Ishikawa (cell line): Measurements from ENCODE around the gene ESYT2.

Experiments
- CEBPB ChIP-seq: IDR thresholded peaks from 2 replicates; pipeline ENCODE4 v1.6.1; 2012
- CREB1 ChIP-seq: IDR thresholded peaks from 2 replicates; pipeline ENCODE4 v1.6.1; 2012; ENCODE audit warnings: low read depth
- EGR1 ChIP-seq: IDR thresholded peaks from 2 replicates; pipeline ENCODE4 v1.6.1; 2012
- EP300 ChIP-seq: IDR thresholded peaks from 2 replicates; pipeline ENCODE4 v1.6.1; 2012; ENCODE audit warnings: borderline replicate concordance
- FOXM1 ChIP-seq: IDR thresholded peaks from 2 replicates; pipeline ENCODE4 v1.6.1; 2012; ENCODE audit warnings: low read depth, borderline replicate concordance
- MAX ChIP-seq: IDR thresholded peaks from 2 replicates; pipeline ENCODE4 v1.6.1; 2012
- NFIC ChIP-seq: IDR thresholded peaks from 2 replicates; pipeline ENCODE4 v1.6.1; 2012
- RAD21 ChIP-seq: IDR thresholded peaks from 2 replicates; pipeline ENCODE4 v1.6.1; 2012; ENCODE audit warnings: low read depth
- TAF1 ChIP-seq: IDR thresholded peaks from 2 replicates; pipeline ENCODE4 v1.6.1; 2012; ENCODE audit warnings: low read depth, mild to moderate bottlenecking
- TCF12 ChIP-seq: IDR thresholded peaks from 2 replicates; pipeline ENCODE4 v1.6.1; 2012; ENCODE audit warnings: low read depth
- TEAD4 ChIP-seq: IDR thresholded peaks from 2 replicates; pipeline ENCODE4 v1.6.1; 2012
- YY1 ChIP-seq: IDR thresholded peaks from 2 replicates; pipeline ENCODE4 v1.6.1; 2012; ENCODE audit warnings: low read depth
- ZBTB7A ChIP-seq: IDR thresholded peaks from 2 replicates; pipeline ENCODE4 v1.6.1; 2012; ENCODE audit warnings: low read depth
- TF ChIP-seq, protein P1 (sequence below): IDR thresholded peaks from 2 replicates; pipeline ENCODE4 v1.6.1; 2012
- TF ChIP-seq, protein P2 (sequence below): IDR thresholded peaks from 2 replicates; pipeline ENCODE4 v1.6.1; 2012; ENCODE audit warnings: low read depth, mild to moderate bottlenecking

ESYT2 gene

DNA sequence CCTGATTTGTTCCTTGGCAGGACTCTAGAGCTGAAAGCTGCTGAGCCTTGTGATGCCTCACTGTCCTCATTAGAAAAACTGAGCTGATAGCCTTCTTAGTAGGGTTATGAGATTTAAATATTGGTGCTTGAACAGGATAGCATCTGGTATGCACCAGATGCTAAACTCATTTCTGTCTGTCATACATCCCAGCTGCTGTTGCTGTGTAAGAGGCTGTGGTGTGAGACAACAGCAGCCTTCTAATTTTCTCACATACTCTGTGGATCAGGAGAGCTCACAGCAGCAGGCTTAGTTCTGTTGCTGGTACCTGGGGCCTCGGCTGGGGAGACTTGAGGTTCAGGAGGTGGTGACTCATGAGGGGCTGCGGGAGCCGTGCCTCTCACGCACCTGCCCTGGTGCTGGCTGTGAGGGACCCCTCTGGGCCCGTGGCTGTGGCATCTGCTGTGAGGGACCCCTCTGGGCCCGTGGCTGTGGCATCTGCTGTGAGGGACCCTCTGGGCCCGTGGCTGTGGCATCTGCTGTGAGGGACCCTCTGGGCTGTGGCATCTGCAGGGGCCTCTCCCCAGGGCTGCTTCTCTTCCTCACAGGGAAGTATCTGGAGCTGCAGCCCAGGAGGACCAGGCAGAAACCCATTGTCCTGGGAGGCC, 39.6 kb upstream of the ESYT2 start:
- TF ChIP-seq NFIC (no peak), TCF12 (no peak), CREB1 (no peak), TEAD4 (no peak), RAD21 (no peak), CEBPB (no peak), YY1 (no peak), FOXM1 (no peak), TAF1 (no peak), EP300 (no peak), ZBTB7A (no peak), MAX (no peak), EGR1 (no peak)
- TF ChIP-seq, protein P1, sequence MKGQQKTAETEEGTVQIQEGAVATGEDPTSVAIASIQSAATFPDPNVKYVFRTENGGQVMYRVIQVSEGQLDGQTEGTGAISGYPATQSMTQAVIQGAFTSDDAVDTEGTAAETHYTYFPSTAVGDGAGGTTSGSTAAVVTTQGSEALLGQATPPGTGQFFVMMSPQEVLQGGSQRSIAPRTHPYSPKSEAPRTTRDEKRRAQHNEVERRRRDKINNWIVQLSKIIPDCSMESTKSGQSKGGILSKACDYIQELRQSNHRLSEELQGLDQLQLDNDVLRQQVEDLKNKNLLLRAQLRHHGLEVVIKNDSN: no peak
- TF ChIP-seq, protein P2, sequence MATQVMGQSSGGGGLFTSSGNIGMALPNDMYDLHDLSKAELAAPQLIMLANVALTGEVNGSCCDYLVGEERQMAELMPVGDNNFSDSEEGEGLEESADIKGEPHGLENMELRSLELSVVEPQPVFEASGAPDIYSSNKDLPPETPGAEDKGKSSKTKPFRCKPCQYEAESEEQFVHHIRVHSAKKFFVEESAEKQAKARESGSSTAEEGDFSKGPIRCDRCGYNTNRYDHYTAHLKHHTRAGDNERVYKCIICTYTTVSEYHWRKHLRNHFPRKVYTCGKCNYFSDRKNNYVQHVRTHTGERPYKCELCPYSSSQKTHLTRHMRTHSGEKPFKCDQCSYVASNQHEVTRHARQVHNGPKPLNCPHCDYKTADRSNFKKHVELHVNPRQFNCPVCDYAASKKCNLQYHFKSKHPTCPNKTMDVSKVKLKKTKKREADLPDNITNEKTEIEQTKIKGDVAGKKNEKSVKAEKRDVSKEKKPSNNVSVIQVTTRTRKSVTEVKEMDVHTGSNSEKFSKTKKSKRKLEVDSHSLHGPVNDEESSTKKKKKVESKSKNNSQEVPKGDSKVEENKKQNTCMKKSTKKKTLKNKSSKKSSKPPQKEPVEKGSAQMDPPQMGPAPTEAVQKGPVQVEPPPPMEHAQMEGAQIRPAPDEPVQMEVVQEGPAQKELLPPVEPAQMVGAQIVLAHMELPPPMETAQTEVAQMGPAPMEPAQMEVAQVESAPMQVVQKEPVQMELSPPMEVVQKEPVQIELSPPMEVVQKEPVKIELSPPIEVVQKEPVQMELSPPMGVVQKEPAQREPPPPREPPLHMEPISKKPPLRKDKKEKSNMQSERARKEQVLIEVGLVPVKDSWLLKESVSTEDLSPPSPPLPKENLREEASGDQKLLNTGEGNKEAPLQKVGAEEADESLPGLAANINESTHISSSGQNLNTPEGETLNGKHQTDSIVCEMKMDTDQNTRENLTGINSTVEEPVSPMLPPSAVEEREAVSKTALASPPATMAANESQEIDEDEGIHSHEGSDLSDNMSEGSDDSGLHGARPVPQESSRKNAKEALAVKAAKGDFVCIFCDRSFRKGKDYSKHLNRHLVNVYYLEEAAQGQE: no peak

DNA sequence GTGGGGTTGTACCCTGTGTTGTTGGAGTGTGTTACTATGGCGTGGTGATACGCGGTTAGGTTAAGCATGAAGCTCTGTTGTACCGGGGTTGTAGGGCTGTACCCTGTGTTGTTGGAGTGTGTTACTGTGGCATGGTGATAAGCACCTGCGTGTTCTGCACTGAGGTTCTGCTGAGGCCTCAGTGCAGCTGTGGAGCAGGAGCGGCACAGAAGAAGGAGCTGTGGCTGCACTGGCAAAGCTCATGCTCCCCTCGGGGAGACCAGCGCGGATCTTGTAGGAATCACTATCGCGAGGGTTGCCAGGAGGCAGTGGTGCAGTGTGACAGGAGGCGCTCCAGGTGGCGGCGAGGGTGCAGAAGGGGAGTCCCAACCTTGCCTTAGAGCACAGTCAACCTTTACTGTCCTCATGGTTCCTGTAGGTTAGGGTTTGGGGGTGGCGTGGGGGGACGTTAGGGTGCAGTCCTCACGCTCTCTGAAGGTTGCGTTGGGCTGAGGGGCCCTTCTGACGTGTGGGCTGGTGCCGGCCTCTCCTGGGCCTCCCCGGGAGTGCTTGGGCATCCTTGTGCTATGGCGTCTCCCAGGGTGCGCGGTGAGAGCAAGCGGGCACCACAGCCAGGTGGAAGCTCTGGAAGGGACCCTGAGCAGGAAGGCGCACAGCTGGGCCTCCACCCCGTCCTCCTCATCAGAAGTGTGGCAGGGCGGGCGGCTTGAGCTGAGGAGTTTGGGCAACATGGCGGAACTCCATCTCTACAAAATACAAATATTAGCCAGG, 38.1 kb upstream of the ESYT2 start:
- TF ChIP-seq EGR1: no peak
- TF ChIP-seq, protein P2: no peak
- no peak for TF ChIP-seq NFIC
- TF ChIP-seq CREB1: no peak
- TF ChIP-seq CEBPB: no peak
- TF ChIP-seq TEAD4: no peak
- TF ChIP-seq RAD21: no peak
- no peak for TF ChIP-seq EP300
- no peak for TF ChIP-seq FOXM1
- no peak for TF ChIP-seq YY1
- no peak for TF ChIP-seq ZBTB7A
- TF ChIP-seq, protein P1: no peak
- no peak for TF ChIP-seq TAF1
- TF ChIP-seq TCF12: no peak
- TF ChIP-seq MAX: no peak

DNA sequence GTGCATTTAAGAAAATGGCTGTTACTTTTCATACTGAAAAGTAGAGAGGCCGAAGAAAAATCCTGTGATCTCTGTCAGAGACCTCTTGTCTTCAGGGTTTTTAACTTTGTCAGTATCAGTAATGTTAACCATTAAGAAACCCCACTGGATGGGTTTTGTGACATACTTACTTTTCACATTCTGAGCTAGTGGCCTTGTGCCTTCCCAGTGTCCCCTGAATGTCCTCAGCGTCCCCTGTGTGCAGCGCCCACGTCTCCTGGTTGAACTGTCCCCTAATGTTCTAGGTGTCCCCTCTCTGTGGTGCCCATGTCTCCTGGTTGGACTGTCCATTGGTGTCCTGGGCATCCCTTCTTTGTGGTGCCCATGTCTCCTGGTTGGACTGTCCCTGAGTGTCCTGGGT, 36.7 kb upstream of the ESYT2 start:
- TF ChIP-seq RAD21 (no peak), EGR1 (no peak), YY1 (no peak), TEAD4 (no peak), NFIC (no peak), TAF1 (no peak), EP300 (no peak), ZBTB7A (no peak), CEBPB (no peak), TCF12 (no peak), CREB1 (no peak), FOXM1 (no peak)
- TF ChIP-seq, protein P1: no peak

- TF ChIP-seq, protein P2: no peak
- no peak for TF ChIP-seq TCF12
- TF ChIP-seq CEBPB: no peak
Measured at GRCh38 chr7:158865462-158865922, 36.2 kb upstream of the ESYT2 start.
